ENCODE measurements around the gene ABLIM2.

DNA sequence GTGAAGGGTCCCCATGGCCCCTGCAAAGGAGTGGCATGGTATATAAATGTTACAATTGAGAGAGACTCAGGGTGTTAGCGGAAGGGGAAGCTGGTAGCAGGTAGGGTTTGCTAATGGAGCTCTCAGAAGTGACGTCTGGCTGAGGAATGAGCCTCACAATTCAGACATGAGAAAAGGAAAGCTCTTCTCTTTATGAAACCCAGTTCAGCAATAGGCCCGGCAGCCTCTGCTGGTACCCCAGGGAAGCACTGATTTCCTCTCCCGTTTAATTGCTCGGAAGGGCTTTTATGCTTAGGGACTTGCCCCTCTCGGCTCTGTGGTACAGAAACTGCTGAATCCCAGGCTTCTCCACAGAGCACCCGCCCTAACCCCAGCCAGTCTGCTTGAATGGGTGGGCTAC lies 199.5 kb downstream of the ABLIM2 start:
- TF ChIP-seq, protein P1, sequence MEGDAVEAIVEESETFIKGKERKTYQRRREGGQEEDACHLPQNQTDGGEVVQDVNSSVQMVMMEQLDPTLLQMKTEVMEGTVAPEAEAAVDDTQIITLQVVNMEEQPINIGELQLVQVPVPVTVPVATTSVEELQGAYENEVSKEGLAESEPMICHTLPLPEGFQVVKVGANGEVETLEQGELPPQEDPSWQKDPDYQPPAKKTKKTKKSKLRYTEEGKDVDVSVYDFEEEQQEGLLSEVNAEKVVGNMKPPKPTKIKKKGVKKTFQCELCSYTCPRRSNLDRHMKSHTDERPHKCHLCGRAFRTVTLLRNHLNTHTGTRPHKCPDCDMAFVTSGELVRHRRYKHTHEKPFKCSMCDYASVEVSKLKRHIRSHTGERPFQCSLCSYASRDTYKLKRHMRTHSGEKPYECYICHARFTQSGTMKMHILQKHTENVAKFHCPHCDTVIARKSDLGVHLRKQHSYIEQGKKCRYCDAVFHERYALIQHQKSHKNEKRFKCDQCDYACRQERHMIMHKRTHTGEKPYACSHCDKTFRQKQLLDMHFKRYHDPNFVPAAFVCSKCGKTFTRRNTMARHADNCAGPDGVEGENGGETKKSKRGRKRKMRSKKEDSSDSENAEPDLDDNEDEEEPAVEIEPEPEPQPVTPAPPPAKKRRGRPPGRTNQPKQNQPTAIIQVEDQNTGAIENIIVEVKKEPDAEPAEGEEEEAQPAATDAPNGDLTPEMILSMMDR (conservative IDR thresholded peaks at IDR 0.05; ENCODE audit: low read depth, low read length): peak; percentile 30; the same call in 1 of the 2 replicates
- TF ChIP-seq EZH2 (IDR thresholded peaks at IDR 0.05; ENCODE audit: borderline replicate concordance, low read depth, low read length, poor library complexity, severe bottlenecking): no peak
